CD4-positive, alpha-beta T cell treated with Interleukin-12 subunit alpha and Interleukin-12 subunit beta, for 1 hour (primary cell): Measurements from ENCODE around the gene RIT2.

ENCODE experiments used
- DNase-seq: peaks from one replicate; pipeline ENCODE4 v3.0.0-alpha.2; 2020

Gene RIT2

GRCh38 chr18:43009674-43010073 lies 105.8 kb downstream of the RIT2 start:
- DNase-seq, result no peak

- no peak for DNase-seq
Observed at GRCh38 chr18:43007365-43007764, 108.1 kb downstream of the RIT2 start.

- no peak for DNase-seq
Observed at GRCh38 chr18:43004421-43004820, 111.1 kb downstream of the RIT2 start.

- no peak for DNase-seq
Observed at GRCh38 chr18:43001821-43002220, 113.7 kb downstream of the RIT2 start.

- DNase-seq, result no peak
Observed at GRCh38 chr18:42996824-42997223, 118.7 kb downstream of the RIT2 start.

GRCh38 chr18:42980426-42980825 lies 135.1 kb downstream of the RIT2 start:
- DNase-seq, result no peak

GRCh38 chr18:42977982-42978637 lies 137.4 kb downstream of the RIT2 start:
- DNase-seq, result no peak

- DNase-seq, result no peak
Observed at GRCh38 chr18:42976869-42977590, 138.5 kb downstream of the RIT2 start.

GRCh38 chr18:42969366-42969765 lies 146.1 kb downstream of the RIT2 start:
- no peak for DNase-seq

- DNase-seq, result no peak
Observed at GRCh38 chr18:42961298-42961697, 154.2 kb downstream of the RIT2 start.

- no peak for DNase-seq
Observed at GRCh38 chr18:42959528-42959927, 156.0 kb downstream of the RIT2 start.

- no peak for DNase-seq
Observed at GRCh38 chr18:42958353-42958752, 157.1 kb downstream of the RIT2 start.

GRCh38 chr18:42956287-42956686 lies 159.2 kb downstream of the RIT2 start:
- DNase-seq, result no peak

- DNase-seq, result no peak
Observed at GRCh38 chr18:42954887-42955286, 160.6 kb downstream of the RIT2 start.

- no peak for DNase-seq
Observed at GRCh38 chr18:42953306-42953705, 162.2 kb downstream of the RIT2 start.

- no peak for DNase-seq
Observed at GRCh38 chr18:42950732-42951131, 164.8 kb downstream of the RIT2 start.

- no peak for DNase-seq
Observed at GRCh38 chr18:42948831-42949230, 166.7 kb downstream of the RIT2 start.

GRCh38 chr18:42941860-42942259 lies 173.6 kb downstream of the RIT2 start:
- no peak for DNase-seq

GRCh38 chr18:42941021-42941420 lies 174.5 kb downstream of the RIT2 start:
- DNase-seq, result no peak

- no peak for DNase-seq
Observed at GRCh38 chr18:42937436-42937835, 178.0 kb downstream of the RIT2 start.

- DNase-seq, result no peak
Observed at GRCh38 chr18:42936289-42936688, 179.2 kb downstream of the RIT2 start.

- DNase-seq, result no peak
Observed at GRCh38 chr18:42931491-42931890, 184.0 kb downstream of the RIT2 start.

- DNase-seq, result no peak
Observed at GRCh38 chr18:42929857-42930256, 185.6 kb downstream of the RIT2 start.

GRCh38 chr18:42929181-42929580 lies 186.3 kb downstream of the RIT2 start:
- no peak for DNase-seq

GRCh38 chr18:42925036-42925435 lies 190.4 kb downstream of the RIT2 start:
- no peak for DNase-seq
